HepG2 (cell line): ENCODE measurements around the gene SIT1. TPM values are rescaled to one million over a fixed set of nuclear protein-coding genes. Genes with fewer than 3 reads are reported as not detected.

ENCODE experiments used
- ARID4A ChIP-seq: sonication (generic); formaldehyde crosslinking; IDR thresholded peaks from 2 replicates; pipeline ENCODE4 v1.5.0; 2020; ENCODE audit warnings: mild to moderate bottlenecking, missing genetic modification reagents, borderline replicate concordance
- DMAP1 ChIP-seq: IDR thresholded peaks from 2 replicates; pipeline ENCODE4 v1.6.1; 2016
- FOSL1 ChIP-seq: sonication (generic); formaldehyde crosslinking; IDR thresholded peaks from 2 replicates; pipeline ENCODE4 v1.9.0; 2021; ENCODE audit warnings: missing genetic modification reagents, borderline replicate concordance
- GZF1 ChIP-seq: sonication (generic); formaldehyde crosslinking; IDR thresholded peaks from 2 replicates; pipeline ENCODE4 v1.5.1; 2020; ENCODE audit warnings: mild to moderate bottlenecking, missing genetic modification reagents
- HOXA3 ChIP-seq: sonication (generic); formaldehyde crosslinking; IDR thresholded peaks from 2 replicates; pipeline ENCODE4 v1.5.0; 2020; ENCODE audit warnings: missing genetic modification reagents
- IRX3 ChIP-seq: sonication (generic); formaldehyde crosslinking; IDR thresholded peaks from 2 replicates; pipeline ENCODE4 v1.8.1; 2023; ENCODE audit warnings: mild to moderate bottlenecking, low read depth, missing genetic modification reagents, borderline replicate concordance
- MAZ ChIP-seq, 2 experiments: sonication (generic) in 1 of 2; formaldehyde crosslinking in 1 of 2; IDR thresholded peaks; 2 replicates each; pipeline versions ENCODE4 v1.5.0 to v1.6.1; 2012 to 2020; ENCODE audit warnings: low read depth in 2 of 2, mild to moderate bottlenecking in 2 of 2, borderline replicate concordance in 1 of 2, improper control_type of control experiment in 1 of 2, low read length in 1 of 2, missing genetic modification reagents in 1 of 2, moderate library complexity in 1 of 2
- MYC ChIP-seq: sonication (generic); formaldehyde crosslinking; IDR thresholded peaks from 2 replicates; pipeline ENCODE4 v1.9.0; 2021; ENCODE audit warnings: missing genetic modification reagents, borderline replicate concordance
- NFE2L1 ChIP-seq: sonication (generic); formaldehyde crosslinking; IDR thresholded peaks from 2 replicates; pipeline ENCODE4 v1.4.0; 2020; ENCODE audit warnings: missing genetic modification reagents, mild to moderate bottlenecking, borderline replicate concordance
- PATZ1 ChIP-seq: sonication (generic); formaldehyde crosslinking; IDR thresholded peaks from 2 replicates; pipeline ENCODE4 v1.4.0; 2020; ENCODE audit warnings: missing genetic modification reagents
- POLR2G ChIP-seq: fragments of 200-400 bp; formaldehyde crosslinking; IDR thresholded peaks from 2 replicates; pipeline ENCODE4 v1.6.1; 2018; ENCODE audit warnings: mild to moderate bottlenecking, low read depth, low read length, moderate library complexity
- RARA ChIP-seq: IDR thresholded peaks from 2 replicates; pipeline ENCODE4 v1.6.1; 2016; ENCODE audit warnings: missing genetic modification reagents, missing compliant biosample characterization
- SMAD1 ChIP-seq: sonication (generic); formaldehyde crosslinking; IDR thresholded peaks from 2 replicates; pipeline ENCODE4 v1.4.0; 2020; ENCODE audit warnings: missing genetic modification reagents, low read depth, mild to moderate bottlenecking, borderline replicate concordance
- ZBTB20 ChIP-seq: sonication (generic); formaldehyde crosslinking; IDR thresholded peaks from 2 replicates; pipeline ENCODE4 v1.8.1; 2023; ENCODE audit warnings: missing genetic modification reagents, low read depth, mild to moderate bottlenecking, borderline replicate concordance
- ZFP36 ChIP-seq: fragments of 150-350 bp; IDR thresholded peaks from 2 replicates; pipeline ENCODE4 v1.6.1; 2018; ENCODE audit warnings: borderline replicate concordance, low read length, low read depth; ENCODE audit not compliant: partially characterized antibody
- ZFP36L2 ChIP-seq: sonication (generic); formaldehyde crosslinking; IDR thresholded peaks from 2 replicates; pipeline ENCODE4 v1.4.0; 2020; ENCODE audit warnings: missing genetic modification reagents
- ZFY ChIP-seq: sonication (generic); formaldehyde crosslinking; IDR thresholded peaks from 2 replicates; pipeline ENCODE4 v1.4.0; 2020; ENCODE audit warnings: missing genetic modification reagents
- ZNF558 ChIP-seq: sonication (generic); formaldehyde crosslinking; IDR thresholded peaks from 2 replicates; pipeline ENCODE4 v1.9.0; 2022; ENCODE audit warnings: mild to moderate bottlenecking, missing genetic modification reagents, borderline replicate concordance
- ZNF572 ChIP-seq: sonication (generic); formaldehyde crosslinking; IDR thresholded peaks from 2 replicates; pipeline ENCODE4 v1.5.1; 2020; ENCODE audit warnings: mild to moderate bottlenecking, missing genetic modification reagents
- ZNF619 ChIP-seq: sonication (generic); formaldehyde crosslinking; IDR thresholded peaks from 2 replicates; pipeline ENCODE4 v1.4.0; 2020; ENCODE audit warnings: mild to moderate bottlenecking, missing genetic modification reagents
- polyA plus RNA-seq, 8 experiments: library from polyadenylated mRNA; depleted of rRNA in 3 of 8; stranded (reverse) in 7 of 8; unstranded in 1 of 8; fragments of >200 nt; fragmentation: Illumina TruSeq in 4 of 8; extraction: Trizol in 4 of 8; gene quantifications; 2 replicates each; pipeline versions ENCODE4 v1.2.1 to v1.2.3, GENCODE V29; 2011 to 2016; ENCODE audit warnings: low read depth in 4 of 8, missing spikeins in 1 of 8, mixed read lengths in 1 of 8; ENCODE audit not compliant: insufficient read depth in 1 of 8
- total RNA-seq, 5 experiments: library from RNA; depleted of rRNA; stranded (reverse); fragments of >200 nt; fragmentation: Illumina TruSeq; extraction: Trizol; gene quantifications; 2 replicates each; pipeline ENCODE4 v1.2.3, GENCODE V29; 2016; ENCODE audit warnings: low read depth in 1 of 5

The SIT1 gene
- total and polyA plus RNA-seq, 2 of the 13 experiments (the other 11 are each of a cell fraction or from before 2014, with no cell fraction given), result 0.09 to 6.7 TPM

GRCh38 chr9:35673132-35674024 lies 22.6 kb upstream of the SIT1 start, which contains the start of gene CA9 (continued):
- TF ChIP-seq ZFP36L2, result no peak
- TF ChIP-seq IRX3 (CRISPR knock-in tag), result no peak
- 0 out of 2 replicates have a peak, but pooled peaks have one; percentile 27 for TF ChIP-seq ZBTB20 (CRISPR knock-in tag)
- 0 out of 2 replicates have a peak, but pooled peaks have one; percentile 37 for TF ChIP-seq DMAP1 (CRISPR knock-in tag)
- TF ChIP-seq RARA (CRISPR knock-in tag), result no peak
- TF ChIP-seq NFE2L1 (CRISPR knock-in tag), result no peak
- peak; percentile 46; the same call in 1 of the 2 replicates for TF ChIP-seq SMAD1 (CRISPR knock-in tag)
- peak; percentile 48; the same call in 1 of the 2 replicates for TF ChIP-seq ZNF572 (CRISPR knock-in tag)
- TF ChIP-seq FOSL1, result no peak
- peak; percentile 37; the same call in 1 of the 2 replicates for TF ChIP-seq PATZ1 (CRISPR knock-in tag)
- TF ChIP-seq ZFP36, result peak; percentile 40
- peak; percentile 59 for TF ChIP-seq POLR2G
- TF ChIP-seq GZF1 (CRISPR knock-in tag), result peak; percentile 61; the same call in 1 of the 2 replicates
- 0 out of 2 replicates have a peak, but pooled peaks have one; percentile 31 for TF ChIP-seq ZFY (CRISPR knock-in tag)
- 0 out of 2 replicates have a peak, but pooled peaks have one; percentile 0 for TF ChIP-seq ZNF558
- TF ChIP-seq HOXA3 (CRISPR knock-in tag), result peak; percentile 28; the same call in 1 of the 2 replicates
- peak; percentile 43; the same call in 1 of the 2 replicates for TF ChIP-seq ARID4A
- peak; percentile 81 for TF ChIP-seq MYC (CRISPR knock-in tag)
- 0 out of 2 replicates have a peak, but pooled peaks have one; percentile 38 for TF ChIP-seq ZNF619
- no peak for TF ChIP-seq MAZ (IDR thresholded peaks at IDR 0.05; ENCODE audit: borderline replicate concordance, low read depth, low read length)
- no peak for TF ChIP-seq MAZ (CRISPR knock-in tag; IDR thresholded peaks at IDR 0.05; ENCODE audit: low read depth)
